Trophoblast cell (in vitro differentiated cells and primary cell): Measurements from ENCODE around the gene STXBP6.

ENCODE experiments used
- DNase-seq, 2 donors: peaks; one replicate each; pipeline ENCODE4 v3.0.0-alpha.2; 2016
- H2AFZ ChIP-seq: 2 replicates; pipeline ENCODE4 v1.6.1; 2013; ENCODE audit warnings: low read length, moderate library complexity, mild to moderate bottlenecking; ENCODE audit not compliant: insufficient read depth, poor library complexity
- H2AK5ac ChIP-seq: 2 replicates; pipeline ENCODE4 v1.6.1; 2013; ENCODE audit warnings: mild to moderate bottlenecking, low read length
- H2BK120ac ChIP-seq: 2 replicates; pipeline ENCODE4 v1.6.1; 2013; ENCODE audit warnings: low read length, mild to moderate bottlenecking, moderate library complexity; ENCODE audit not compliant: insufficient read depth, poor library complexity
- H2BK12ac ChIP-seq: 2 replicates; pipeline ENCODE4 v1.6.1; 2013; ENCODE audit warnings: mild to moderate bottlenecking, low read length, moderate library complexity
- H2BK5ac ChIP-seq: 2 replicates; pipeline ENCODE4 v1.6.1; 2013; ENCODE audit warnings: low read length, low read depth, moderate library complexity, mild to moderate bottlenecking; ENCODE audit not compliant: poor library complexity
- H3K14ac ChIP-seq: 2 replicates; pipeline ENCODE4 v1.6.1; 2013; ENCODE audit warnings: mild to moderate bottlenecking, low read length
- H3K18ac ChIP-seq: 2 replicates; pipeline ENCODE4 v1.6.1; 2013; ENCODE audit warnings: mild to moderate bottlenecking, low read length
- H3K23ac ChIP-seq: 2 replicates; pipeline ENCODE4 v1.6.1; 2013; ENCODE audit warnings: low read length
- H3K27ac ChIP-seq: 2 replicates; pipeline ENCODE4 v1.5.1; 2013; ENCODE audit warnings: low read depth, mild to moderate bottlenecking, inconsistent platforms, low read length, moderate library complexity
- H3K27me3 ChIP-seq: 2 replicates; pipeline ENCODE4 v1.6.1; 2013; ENCODE audit warnings: inconsistent platforms, mild to moderate bottlenecking, low read length, moderate library complexity; ENCODE audit not compliant: insufficient read depth
- H3K36me3 ChIP-seq, 2 experiments: 1 replicate in 1 of 2; 2 replicates in 1 of 2; pipeline ENCODE4 v1.6.1; 2013; ENCODE audit warnings: low read length in 2 of 2, mild to moderate bottlenecking in 2 of 2, moderate library complexity in 1 of 2; ENCODE audit not compliant: insufficient read depth in 2 of 2, control insufficient read depth in 1 of 2
- H3K4ac ChIP-seq: 2 replicates; pipeline ENCODE4 v1.6.1; 2013; ENCODE audit warnings: low read depth, mild to moderate bottlenecking, low read length, moderate library complexity
- H3K4me1 ChIP-seq, 2 experiments: 1 replicate in 1 of 2; 2 replicates in 1 of 2; pipeline ENCODE4 v1.6.1; 2013; ENCODE audit warnings: low read length in 2 of 2, mild to moderate bottlenecking in 2 of 2, moderate library complexity in 1 of 2; ENCODE audit not compliant: insufficient read depth in 2 of 2, control insufficient read depth in 1 of 2
- H3K4me2 ChIP-seq: 2 replicates; pipeline ENCODE4 v1.6.1; 2013; ENCODE audit warnings: inconsistent platforms, mild to moderate bottlenecking, low read length, moderate library complexity
- H3K4me3 ChIP-seq: 2 replicates; pipeline ENCODE4 v1.5.1; 2013; ENCODE audit warnings: mild to moderate bottlenecking, low read depth, low read length, inconsistent platforms
- H3K79me1 ChIP-seq: one replicate; pipeline ENCODE4 v1.6.1; 2013; ENCODE audit warnings: low read length
- H3K79me2 ChIP-seq: 2 replicates; pipeline ENCODE4 v1.6.1; 2013; ENCODE audit warnings: low read length, mild to moderate bottlenecking; ENCODE audit not compliant: control insufficient read depth, insufficient read depth, poor library complexity
- H3K9ac ChIP-seq: 2 replicates; pipeline ENCODE4 v1.6.1; 2013; ENCODE audit warnings: mild to moderate bottlenecking, low read length
- H3K9me3 ChIP-seq: 2 replicates; pipeline ENCODE4 v1.6.1; 2013; ENCODE audit warnings: low read depth, mild to moderate bottlenecking, control low read depth, inconsistent platforms, low read length; ENCODE audit not compliant: insufficient read depth
- H4K12ac ChIP-seq: 2 replicates; pipeline ENCODE4 v1.6.1; 2013; ENCODE audit warnings: low read depth, mild to moderate bottlenecking, low read length, moderate library complexity
- H4K8ac ChIP-seq: 2 replicates; pipeline ENCODE4 v1.6.1; 2013; ENCODE audit warnings: low read depth, mild to moderate bottlenecking, low read length, moderate library complexity
- H4K91ac ChIP-seq: one replicate; pipeline ENCODE4 v1.6.1; 2013; ENCODE audit warnings: low read depth, mild to moderate bottlenecking, low read length, moderate library complexity
- WGBS: extraction: QIAGEN DNeasy Blood & Tissue Kit; methylation state at CpG from one replicate; pipeline ENCODE4 v1.1.7; 2013; ENCODE audit warnings: missing lambda C conversion rate; ENCODE audit not compliant: insufficient read length, insufficient coverage; ENCODE audit errors: extremely low coverage; 5-methylcytosine and 5-hydroxymethylcytosine counted together

Gene STXBP6

GRCh38 chr14:24996930-24997725, 52.8 kb downstream of the STXBP6 start:
- no peak overlapping the region for H3K4ac ChIP-seq
- no peak overlapping the region for H3K9ac ChIP-seq
- no peak overlapping the region for H2BK5ac ChIP-seq
- H3K4me2 ChIP-seq: no peak overlapping the region
- H4K91ac ChIP-seq: no peak overlapping the region
- H3K14ac ChIP-seq: no peak overlapping the region
- H3K27ac ChIP-seq: no peak overlapping the region
- 100% methylated on average over 1 of the region's 6 CpGs for WGBS
- H3K79me2 ChIP-seq: no peaks in the 10 kb centered on the region
- H2BK12ac ChIP-seq: no peak overlapping the region
- H3K23ac ChIP-seq: no peak overlapping the region
- no peaks in the 10 kb centered on the region for H3K4me1 ChIP-seq
- no peak overlapping the region for H4K12ac ChIP-seq
- no peak overlapping the region for H2BK120ac ChIP-seq
- no peak overlapping the region for H2AFZ ChIP-seq
- no peak overlapping the region for H3K18ac ChIP-seq
- no peaks in the 10 kb centered on the region for H3K9me3 ChIP-seq
- H3K27me3 ChIP-seq: no peaks in the 10 kb centered on the region
- H3K79me1 ChIP-seq: no peaks in the 10 kb centered on the region
- no peak overlapping the region for H3K4me3 ChIP-seq
- no peak overlapping the region for H4K8ac ChIP-seq
- H2AK5ac ChIP-seq: no peak overlapping the region
- no peaks in the 10 kb centered on the region for H3K36me3 ChIP-seq
- no peak for DNase-seq

DNA sequence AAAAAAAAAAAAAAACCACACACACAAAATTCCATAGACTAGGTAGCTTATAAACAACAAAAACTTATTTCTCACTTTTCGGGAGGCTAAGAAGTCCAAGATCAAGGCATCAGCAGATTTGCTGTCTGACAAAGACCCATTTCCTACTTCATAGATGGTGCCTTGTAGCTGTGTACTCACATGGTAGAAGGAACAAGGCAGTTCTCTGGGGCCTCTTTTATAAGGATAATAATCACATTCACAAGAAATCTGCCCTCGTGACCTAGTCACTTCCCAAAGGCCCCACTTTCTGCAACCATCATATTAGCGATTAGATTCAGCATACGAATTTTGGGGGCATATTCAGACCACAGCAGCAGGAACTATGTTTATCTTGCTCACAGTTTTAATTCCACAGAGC, 54.9 kb downstream of the STXBP6 start:
- Histone ChIP-seq H3K27me3 (no peaks in the 10 kb centered on the region), H3K4ac (no peak overlapping the region), H2AK5ac (no peak overlapping the region), H2BK5ac (no peak overlapping the region), H2BK120ac (no peak overlapping the region), H3K18ac (no peak overlapping the region), H3K4me2 (no peak overlapping the region), H3K36me3 (no peaks in the 10 kb centered on the region), H3K27ac (no peak overlapping the region), H4K12ac (no peak overlapping the region), H2AFZ (no peak overlapping the region), H3K79me2 (no peaks in the 10 kb centered on the region), H3K23ac (no peak overlapping the region), H3K14ac (no peak overlapping the region), H3K79me1 (no peaks in the 10 kb centered on the region), H2BK12ac (no peak overlapping the region), H4K91ac (no peak overlapping the region), H3K9ac (no peak overlapping the region), H4K8ac (no peak overlapping the region), H3K9me3 (no peaks in the 10 kb centered on the region), H3K4me1 (no peaks in the 10 kb centered on the region), H3K4me3 (no peak overlapping the region)
- DNase-seq: no peak
- no CpG with 5 or more reads among the region's 4 CpGs for WGBS

GRCh38 chr14:24993631-24994030, 56.3 kb downstream of the STXBP6 start:
- Histone ChIP-seq H3K23ac (no peak overlapping the region), H3K4me3 (no peak overlapping the region)

DNA sequence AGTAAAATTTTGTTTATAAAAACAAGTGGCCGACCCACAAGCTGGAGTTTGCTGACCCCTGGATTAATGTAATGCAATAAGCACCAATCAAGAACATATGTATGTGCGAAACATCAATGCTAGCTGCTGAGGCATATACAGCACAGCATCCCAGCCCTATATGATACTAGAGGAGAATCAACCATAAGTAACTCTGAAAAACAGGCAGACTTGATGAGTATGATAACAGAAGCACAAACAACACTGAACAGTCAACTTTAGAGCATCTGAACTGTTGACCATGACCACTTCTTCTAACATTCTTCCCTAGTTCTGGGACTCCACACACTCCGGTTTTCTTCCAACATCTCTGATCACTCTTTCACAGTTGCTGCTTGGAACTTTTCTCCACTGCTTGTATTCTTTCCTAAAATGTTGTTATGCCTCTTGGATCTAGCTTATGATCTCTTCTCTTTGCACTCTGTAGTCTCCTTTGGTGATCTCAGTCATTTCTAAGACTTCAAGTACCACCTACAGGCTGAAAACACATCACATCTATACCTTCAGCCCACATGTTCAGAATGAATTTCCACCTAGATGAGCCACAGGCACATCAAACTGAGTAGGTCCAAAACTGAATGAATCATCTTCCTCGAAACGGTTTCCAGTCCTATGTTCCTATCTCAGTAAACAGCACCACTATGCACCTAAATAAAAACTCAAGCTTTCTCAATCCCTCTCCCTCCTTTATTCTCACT, 57.2 kb downstream of the STXBP6 start:
- H2BK120ac ChIP-seq: no peak overlapping the region
- no peaks in the 10 kb centered on the region for H3K79me1 ChIP-seq
- no peak overlapping the region for H3K9ac ChIP-seq
- no peaks in the 10 kb centered on the region for H3K79me2 ChIP-seq
- no peak overlapping the region for H3K18ac ChIP-seq
- no peak overlapping the region for H2AK5ac ChIP-seq
- no peak overlapping the region for H3K4me3 ChIP-seq
- H3K4ac ChIP-seq: no peak overlapping the region
- no peak overlapping the region for H3K23ac ChIP-seq
- no peaks in the 10 kb centered on the region for H3K4me1 ChIP-seq
- no peak overlapping the region for H4K8ac ChIP-seq
- H3K27ac ChIP-seq: no peak overlapping the region
- no peak for DNase-seq
- no CpG with 5 or more reads among the region's 5 CpGs for WGBS
- H2BK5ac ChIP-seq: no peak overlapping the region
- no peak overlapping the region for H4K12ac ChIP-seq
- H3K36me3 ChIP-seq: no peaks in the 10 kb centered on the region
- H3K4me2 ChIP-seq: no peak overlapping the region
- no peaks in the 10 kb centered on the region for H3K9me3 ChIP-seq
- H3K27me3 ChIP-seq: no peaks in the 10 kb centered on the region
- no peak overlapping the region for H2BK12ac ChIP-seq
- H3K14ac ChIP-seq: no peak overlapping the region
- no peak overlapping the region for H2AFZ ChIP-seq
- no peak overlapping the region for H4K91ac ChIP-seq

More at GRCh38 chr14:24993631-24994030, 56.3 kb downstream of the STXBP6 start:
- H3K36me3 ChIP-seq: no peaks in the 10 kb centered on the region
- H3K9me3 ChIP-seq: no peaks in the 10 kb centered on the region
- no peak overlapping the region for H3K4me2 ChIP-seq
- H3K14ac ChIP-seq: no peak overlapping the region
- no peak overlapping the region for H3K9ac ChIP-seq
- no peaks in the 10 kb centered on the region for H3K4me1 ChIP-seq
- no peaks in the 10 kb centered on the region for H3K79me1 ChIP-seq
- no peak overlapping the region for H4K8ac ChIP-seq
- no peaks in the 10 kb centered on the region for H3K27me3 ChIP-seq
- H3K27ac ChIP-seq: no peak overlapping the region
- H3K18ac ChIP-seq: no peak overlapping the region
- no peak overlapping the region for H2AK5ac ChIP-seq
- no peak overlapping the region for H2BK120ac ChIP-seq
- DNase-seq: no peak
- H2BK5ac ChIP-seq: no peak overlapping the region
- H3K4ac ChIP-seq: no peak overlapping the region
- H4K91ac ChIP-seq: no peak overlapping the region
- no peak overlapping the region for H4K12ac ChIP-seq
- no peaks in the 10 kb centered on the region for H3K79me2 ChIP-seq
- no peak overlapping the region for H2AFZ ChIP-seq
- no peak overlapping the region for H2BK12ac ChIP-seq
